ENCODE data around the gene EXOSC7.

- TF ChIP-seq, protein P1, sequence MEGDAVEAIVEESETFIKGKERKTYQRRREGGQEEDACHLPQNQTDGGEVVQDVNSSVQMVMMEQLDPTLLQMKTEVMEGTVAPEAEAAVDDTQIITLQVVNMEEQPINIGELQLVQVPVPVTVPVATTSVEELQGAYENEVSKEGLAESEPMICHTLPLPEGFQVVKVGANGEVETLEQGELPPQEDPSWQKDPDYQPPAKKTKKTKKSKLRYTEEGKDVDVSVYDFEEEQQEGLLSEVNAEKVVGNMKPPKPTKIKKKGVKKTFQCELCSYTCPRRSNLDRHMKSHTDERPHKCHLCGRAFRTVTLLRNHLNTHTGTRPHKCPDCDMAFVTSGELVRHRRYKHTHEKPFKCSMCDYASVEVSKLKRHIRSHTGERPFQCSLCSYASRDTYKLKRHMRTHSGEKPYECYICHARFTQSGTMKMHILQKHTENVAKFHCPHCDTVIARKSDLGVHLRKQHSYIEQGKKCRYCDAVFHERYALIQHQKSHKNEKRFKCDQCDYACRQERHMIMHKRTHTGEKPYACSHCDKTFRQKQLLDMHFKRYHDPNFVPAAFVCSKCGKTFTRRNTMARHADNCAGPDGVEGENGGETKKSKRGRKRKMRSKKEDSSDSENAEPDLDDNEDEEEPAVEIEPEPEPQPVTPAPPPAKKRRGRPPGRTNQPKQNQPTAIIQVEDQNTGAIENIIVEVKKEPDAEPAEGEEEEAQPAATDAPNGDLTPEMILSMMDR (IDR thresholded peaks at IDR 0.05) = no peak
- TF ChIP-seq USF2 (IDR thresholded peaks at IDR 0.05; ENCODE audit: borderline replicate concordance, low read depth, low read length) (no peak), POLR2AphosphoS5 (IDR thresholded peaks at IDR 0.05; ENCODE audit: low read depth, low read length) (no peak), MXI1 (IDR thresholded peaks at IDR 0.05; ENCODE audit: low read depth, low read length) (no peak; the same call in 1 of the 2 replicates), CHD2 (IDR thresholded peaks at IDR 0.05; ENCODE audit: low read length, partially characterized antibody) (peak; percentile 52), RFX5 (IDR thresholded peaks at IDR 0.05; ENCODE audit: low read length) (no peak), EP300 (IDR thresholded peaks at IDR 0.05; ENCODE audit: borderline replicate concordance in 1 of 2, low read depth in 1 of 2, low read length in 1 of 2) (peak in 1 of 2 experiments; percentile 70; a peak in 1 of 4 replicates), SMC3 (IDR thresholded peaks at IDR 0.05; ENCODE audit: low read depth, low read length) (no peak), GABPA (IDR thresholded peaks at IDR 0.05; ENCODE audit: low read depth) (no peak), RAD21 (IDR thresholded peaks at IDR 0.05; ENCODE audit: low read length) (no peak), TAF1 (IDR thresholded peaks at IDR 0.05; ENCODE audit: borderline replicate concordance, low read depth, low read length) (no peak), USF1 (IDR thresholded peaks at IDR 0.05; ENCODE audit: borderline replicate concordance, low read depth) (no peak), ZBTB33 (IDR thresholded peaks at IDR 0.05; ENCODE audit: borderline replicate concordance, low read depth) (no peak), NFIC (IDR thresholded peaks at IDR 0.05; ENCODE audit: borderline replicate concordance) (peak; percentile 63)
Measured at GRCh38 chr3:44995142-44995770, 19.2 kb downstream of the EXOSC7 start.
